SK-N-MC (cell line): Measurements from ENCODE around the gene PCNT.

Experiments
- EZH2 ChIP-seq: fragments of 200-600 bp; sonication (generic); IDR thresholded peaks from one replicate; pipeline ENCODE4 v1.6.1; 2017; ENCODE audit warnings: antibody characterized with exemption
- POLR2AphosphoS5 ChIP-seq: IDR thresholded peaks from 2 replicates; pipeline ENCODE4 v1.6.1; 2012; ENCODE audit warnings: mild to moderate bottlenecking, low read depth, low read length, borderline replicate concordance

DNA sequence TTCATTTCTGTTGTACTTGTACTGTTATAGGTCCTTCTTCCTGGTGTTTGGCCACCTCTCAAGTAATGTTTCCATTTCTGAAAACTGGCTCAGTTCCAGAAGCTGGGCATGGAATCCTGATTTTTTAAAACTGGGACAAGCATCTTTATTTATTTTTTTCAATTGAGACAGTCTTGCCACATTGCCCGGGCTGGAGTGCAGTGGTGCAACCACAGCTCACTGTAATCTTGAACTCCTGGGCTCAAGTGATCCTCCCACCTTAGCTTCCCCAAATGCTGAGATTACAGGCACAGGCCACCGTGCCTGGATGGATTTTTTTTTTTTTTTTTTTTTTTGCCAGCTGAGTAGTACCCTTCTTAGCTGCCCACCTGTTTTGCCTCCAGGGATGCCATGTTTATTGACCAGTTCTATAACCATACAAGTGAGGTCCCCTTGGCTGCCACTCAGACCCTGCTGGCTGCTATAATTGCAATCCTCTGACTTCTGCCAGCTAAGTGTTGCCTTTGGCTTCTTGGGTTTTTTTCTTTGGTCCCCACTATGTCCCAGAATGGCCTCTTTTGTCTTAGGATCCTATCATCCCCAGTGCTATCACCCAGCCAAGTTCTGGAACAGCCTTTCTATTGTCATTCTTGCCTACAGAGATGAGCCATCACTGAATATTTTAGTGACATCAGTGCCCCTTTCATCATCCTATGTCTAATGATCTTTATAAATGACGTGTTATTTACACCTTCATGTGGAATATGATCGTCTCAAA is 130.9 kb downstream of the PCNT start:
- TF ChIP-seq EZH2 (no peak), POLR2AphosphoS5 (no peak)
